Nephron progenitor cell (in vitro differentiated cells): ENCODE data around the gene PLEKHA6.

ENCODE experiments used
- DNase-seq: peaks from one replicate; pipeline ENCODE4 v3.0.0; 2021
- H3K27ac Mint-ChIP-seq: 2 replicates; pipeline ENCODE4 v1.8.0; 2021; ENCODE audit warnings: mild to moderate bottlenecking, moderate library complexity, mixed read lengths
- H3K27me3 Mint-ChIP-seq: 2 replicates; pipeline ENCODE4 v1.8.0; 2021; ENCODE audit warnings: mild to moderate bottlenecking, low read depth, mixed read lengths; ENCODE audit not compliant: poor library complexity
- H3K36me3 Mint-ChIP-seq: 2 replicates; pipeline ENCODE4 v1.8.0; 2021; ENCODE audit warnings: low read depth, mixed read lengths
- H3K4me1 Mint-ChIP-seq: 2 replicates; pipeline ENCODE4 v1.8.0; 2021; ENCODE audit warnings: mixed read lengths
- H3K4me3 Mint-ChIP-seq: 2 replicates; pipeline ENCODE4 v1.8.0; 2021; ENCODE audit warnings: mild to moderate bottlenecking, moderate library complexity, mixed read lengths
- H3K9me3 Mint-ChIP-seq: 2 replicates; pipeline ENCODE4 v1.8.0; 2021; ENCODE audit warnings: mild to moderate bottlenecking, moderate library complexity, mixed read lengths
- CTCF ChIP-seq: fragments of 200-600 bp; sonication (generic); IDR thresholded peaks from 2 replicates; pipeline ENCODE4 v1.5.0; 2021; ENCODE audit warnings: antibody characterized with exemption

Gene PLEKHA6

GRCh38 chr1:204254031-204254661, 105.6 kb downstream of the PLEKHA6 start:
- no peak for TF ChIP-seq CTCF
- no peak for DNase-seq
- Mint-ChIP-seq H3K4me3 (no peak overlapping the region), H3K27ac (no peak overlapping the region), H3K4me1 (peaks cover 38% of the 10 kb centered on the region), H3K36me3 (no peaks in the 10 kb centered on the region), H3K27me3 (peaks cover 22% of the 10 kb centered on the region), H3K9me3 (no peaks in the 10 kb centered on the region)

GRCh38 chr1:204251926-204252689, 107.6 kb downstream of the PLEKHA6 start:
- no peak for DNase-seq
- no peak overlapping the region for H3K27ac Mint-ChIP-seq
- H3K4me3 Mint-ChIP-seq: no peak overlapping the region
- TF ChIP-seq CTCF: no peak
- peaks cover 19% of the 10 kb centered on the region for H3K27me3 Mint-ChIP-seq
- no peaks in the 10 kb centered on the region for H3K36me3 Mint-ChIP-seq
- no peaks in the 10 kb centered on the region for H3K9me3 Mint-ChIP-seq
- H3K4me1 Mint-ChIP-seq: peaks cover 30% of the 10 kb centered on the region

- peaks cover 29% of the 10 kb centered on the region for H3K4me1 Mint-ChIP-seq
- no peak overlapping the region for H3K27ac Mint-ChIP-seq
- TF ChIP-seq CTCF: no peak
- no peaks in the 10 kb centered on the region for H3K9me3 Mint-ChIP-seq
- H3K36me3 Mint-ChIP-seq: no peaks in the 10 kb centered on the region
- H3K4me3 Mint-ChIP-seq: no peak overlapping the region
- peaks cover 19% of the 10 kb centered on the region for H3K27me3 Mint-ChIP-seq
- DNase-seq: no peak
Measured at GRCh38 chr1:204251286-204251685, 108.4 kb downstream of the PLEKHA6 start.

- TF ChIP-seq CTCF: no peak
- H3K36me3 Mint-ChIP-seq: no peaks in the 10 kb centered on the region
- DNase-seq: no peak
- peaks cover 21% of the 10 kb centered on the region for H3K27me3 Mint-ChIP-seq
- no peaks in the 10 kb centered on the region for H3K9me3 Mint-ChIP-seq
- no peak overlapping the region for H3K27ac Mint-ChIP-seq
- H3K4me3 Mint-ChIP-seq: no peak overlapping the region
- peaks cover 21% of the 10 kb centered on the region for H3K4me1 Mint-ChIP-seq
Measured at GRCh38 chr1:204250428-204251030, 109.2 kb downstream of the PLEKHA6 start.

GRCh38 chr1:204249736-204250427, 109.8 kb downstream of the PLEKHA6 start:
- no peak overlapping the region for H3K27ac Mint-ChIP-seq
- TF ChIP-seq CTCF: no peak
- H3K36me3 Mint-ChIP-seq: no peaks in the 10 kb centered on the region
- no peaks in the 10 kb centered on the region for H3K9me3 Mint-ChIP-seq
- H3K4me3 Mint-ChIP-seq: no peak overlapping the region
- H3K4me1 Mint-ChIP-seq: peaks cover 15% of the 10 kb centered on the region
- no peak for DNase-seq
- H3K27me3 Mint-ChIP-seq: peaks cover 24% of the 10 kb centered on the region
